Skeletal muscle satellite cell (primary cell): Measurements from ENCODE around the gene TBRG1. TPM values are rescaled to one million over a fixed set of nuclear protein-coding genes. Genes with fewer than 3 reads are reported as not detected.

Experiments
- H3K27me3 ChIP-seq: 2 replicates; pipeline ENCODE4 v1.7.0; 2013; ENCODE audit warnings: low read length; ENCODE audit not compliant: control insufficient read depth, insufficient read depth
- H3K36me3 ChIP-seq: 2 replicates; pipeline ENCODE4 v1.7.0; 2013; ENCODE audit warnings: mild to moderate bottlenecking, control low read depth, low read length; ENCODE audit not compliant: insufficient read depth
- H3K4me1 ChIP-seq: 2 replicates; pipeline ENCODE4 v1.7.0; 2013; ENCODE audit warnings: low read length; ENCODE audit not compliant: control insufficient read depth, insufficient read depth
- H3K4me2 ChIP-seq: 2 replicates; pipeline ENCODE4 v1.7.0; 2013; ENCODE audit warnings: mild to moderate bottlenecking, low read length
- H3K4me3 ChIP-seq: 2 replicates; pipeline ENCODE4 v1.7.0; 2013; ENCODE audit warnings: low read length
- H3K9ac ChIP-seq: 2 replicates; pipeline ENCODE4 v1.7.0; 2013; ENCODE audit warnings: mild to moderate bottlenecking, low read depth, low read length, moderate library complexity
- H3K9me3 ChIP-seq: replicated peaks from 2 replicates; pipeline ENCODE4 v1.7.0; 2013; ENCODE audit warnings: mild to moderate bottlenecking, control low read depth, low read length
- total RNA-seq: library from RNA; depleted of rRNA; stranded (reverse); fragments of >200 nt; gene quantifications from 2 replicates; pipeline ENCODE4 v1.2.3, GENCODE V29; 2012; rRNA removed

TBRG1 gene
- 19.7 and 22.8 TPM in 2 replicates for total RNA-seq

- H3K4me3 ChIP-seq: peak within 1 kb of the TSS; percentile 87
- peaks cover 15% of the 10 kb centered on the region for H3K27me3 ChIP-seq
- H3K4me1 ChIP-seq: peaks cover 18% of the 10 kb centered on the region
- no peaks in the 10 kb centered on the region for H3K9me3 ChIP-seq
- H3K4me2 ChIP-seq: peak within 1 kb of the TSS; percentile 85
- H3K9ac ChIP-seq: peak within 1 kb of the TSS; percentile 98
- H3K36me3 ChIP-seq: peaks cover 30% of the 10 kb centered on the region
These were observed at the start of gene TBRG1 for GRCh38 chr11:124622531-124623451. TSS of gene TBRG1 (plus strand) at chr11:124622864. CDS start at chr11:124623084, 220 bp downstream.

GRCh38 chr11:124577716-124578427, 44.8 kb upstream of the TBRG1 start:
- Histone ChIP-seq H3K4me2 (no peak overlapping the region), H3K4me1 (no peaks in the 10 kb centered on the region)

GRCh38 chr11:124578761-124579160, 43.9 kb upstream of the TBRG1 start:
- no peaks in the 10 kb centered on the region for H3K4me1 ChIP-seq
- no peaks in the 10 kb centered on the region for H3K36me3 ChIP-seq
- no peak overlapping the region for H3K4me2 ChIP-seq
- no peaks in the 10 kb centered on the region for H3K9me3 ChIP-seq
- H3K27me3 ChIP-seq: peaks cover 19% of the 10 kb centered on the region
- H3K9ac ChIP-seq: no peak overlapping the region
- no peak overlapping the region for H3K4me3 ChIP-seq

More at GRCh38 chr11:124577716-124578427, 44.8 kb upstream of the TBRG1 start:
- no peaks in the 10 kb centered on the region for H3K9me3 ChIP-seq
- H3K4me3 ChIP-seq: no peak overlapping the region
- no peaks in the 10 kb centered on the region for H3K36me3 ChIP-seq
- H3K27me3 ChIP-seq: peaks cover 15% of the 10 kb centered on the region
- H3K9ac ChIP-seq: no peak overlapping the region

GRCh38 chr11:124581817-124582216, 40.8 kb upstream of the TBRG1 start:
- Histone ChIP-seq H3K27me3 (peaks cover 17% of the 10 kb centered on the region), H3K4me3 (no peak overlapping the region), H3K36me3 (no peaks in the 10 kb centered on the region), H3K4me1 (no peaks in the 10 kb centered on the region), H3K4me2 (no peak overlapping the region), H3K9me3 (no peaks in the 10 kb centered on the region), H3K9ac (no peak overlapping the region)

GRCh38 chr11:124582565-124582964, 40.1 kb upstream of the TBRG1 start:
- H3K9ac ChIP-seq: no peak overlapping the region
- H3K9me3 ChIP-seq: no peaks in the 10 kb centered on the region
- no peak overlapping the region for H3K4me2 ChIP-seq
- H3K4me1 ChIP-seq: no peaks in the 10 kb centered on the region
- H3K27me3 ChIP-seq: peaks cover 10% of the 10 kb centered on the region
- H3K36me3 ChIP-seq: no peaks in the 10 kb centered on the region
- H3K4me3 ChIP-seq: no peak overlapping the region

- Histone ChIP-seq H3K4me1 (no peaks in the 10 kb centered on the region), H3K9ac (no peak overlapping the region)
These were observed 38.9 kb upstream of the TBRG1 start for GRCh38 chr11:124583781-124584180.

GRCh38 chr11:124584681-124585372, 37.8 kb upstream of the TBRG1 start:
- Histone ChIP-seq H3K36me3 (no peaks in the 10 kb centered on the region), H3K4me3 (no peak overlapping the region), H3K4me2 (no peak overlapping the region), H3K9ac (no peak overlapping the region), H3K4me1 (no peaks in the 10 kb centered on the region), H3K9me3 (no peaks in the 10 kb centered on the region), H3K27me3 (peaks cover 8% of the 10 kb centered on the region)

More at GRCh38 chr11:124583781-124584180, 38.9 kb upstream of the TBRG1 start:
- Histone ChIP-seq H3K27me3 (peaks cover 5% of the 10 kb centered on the region), H3K9me3 (no peaks in the 10 kb centered on the region), H3K36me3 (no peaks in the 10 kb centered on the region), H3K4me2 (no peak overlapping the region), H3K4me3 (no peak overlapping the region)

- H3K4me2 ChIP-seq: no peak overlapping the region
- H3K36me3 ChIP-seq: no peaks in the 10 kb centered on the region
- no peaks in the 10 kb centered on the region for H3K4me1 ChIP-seq
- H3K27me3 ChIP-seq: peaks cover 14% of the 10 kb centered on the region
- no peaks in the 10 kb centered on the region for H3K9me3 ChIP-seq
- H3K9ac ChIP-seq: no peak overlapping the region
- H3K4me3 ChIP-seq: no peak overlapping the region
These were observed 36.3 kb upstream of the TBRG1 start for GRCh38 chr11:124586238-124586860.

- no peaks in the 10 kb centered on the region for H3K4me1 ChIP-seq
- H3K9ac ChIP-seq: no peak overlapping the region
- H3K36me3 ChIP-seq: no peaks in the 10 kb centered on the region
- H3K27me3 ChIP-seq: peaks cover 13% of the 10 kb centered on the region
- no peaks in the 10 kb centered on the region for H3K9me3 ChIP-seq
- no peak overlapping the region for H3K4me2 ChIP-seq
- H3K4me3 ChIP-seq: no peak overlapping the region
These were observed 31.2 kb upstream of the TBRG1 start for GRCh38 chr11:124591430-124591829.

GRCh38 chr11:124592627-124593026, 30.0 kb upstream of the TBRG1 start:
- Histone ChIP-seq H3K4me1 (no peaks in the 10 kb centered on the region), H3K9me3 (no peaks in the 10 kb centered on the region), H3K9ac (no peak overlapping the region), H3K4me3 (no peak overlapping the region), H3K27me3 (peaks cover 18% of the 10 kb centered on the region), H3K4me2 (no peak overlapping the region), H3K36me3 (no peaks in the 10 kb centered on the region)

- Histone ChIP-seq H3K4me1 (no peaks in the 10 kb centered on the region), H3K4me2 (no peak overlapping the region), H3K9ac (no peak overlapping the region), H3K36me3 (no peaks in the 10 kb centered on the region), H3K27me3 (peaks cover 14% of the 10 kb centered on the region), H3K4me3 (no peak overlapping the region), H3K9me3 (no peaks in the 10 kb centered on the region)
These were observed 27.4 kb upstream of the TBRG1 start for GRCh38 chr11:124595302-124595701.
